K562 (cell line): ENCODE data around the gene STMP1. TPM values are rescaled to one million over a fixed set of nuclear protein-coding genes. Genes with fewer than 3 reads are reported as not detected.

ENCODE experiments used
- ATAC-seq: fragments of 200-7000 bp; cut with Tn5 transposase; 3 replicates; pipeline ENCODE4 v1.9.1; 2020; ENCODE audit warnings: moderate library complexity
- BruUV-seq: library from RNA; stranded (reverse); fragments of 400-500 nt; replicated peaks from 2 replicates; lab custom pipeline; 2021; lab: Mats Ljungman, UMichigan
- CTCF ChIA-PET: fragments of 300-600 bp; formaldehyde crosslinking; extraction: SDS; loops from one replicate; lab custom pipeline; 2021; ENCODE audit warnings: low intra/inter-chr PET ratio; lab: Yijun Ruan, JAX
- POLR2A ChIA-PET: fragments of 300-600, 350-650 bp; sonication (Branson Sonifier 250); formaldehyde crosslinking; extraction: SDS; loops from one replicate; lab custom pipeline; 2021; ENCODE audit warnings: antibody characterized with exemption, inconsistent platforms; lab: Yijun Ruan, JAX
- DNase-seq, 4 experiments: peaks; one replicate each; pipeline versions ENCODE4 v3.0.0 to v3.0.0-alpha.2; 2011 to 2018; ENCODE audit warnings: low spot score in 3 of 4, mixed read lengths in 3 of 4; ENCODE audit errors: extremely low read depth in 1 of 4
- FAIRE-seq: peaks from 2 replicates; lab custom pipeline; 2011; peaks lifted over from hg19 to GRCh38; lab: Jason Lieb, UNC
- H2AFZ ChIP-seq: 2 replicates; pipeline ENCODE4 v1.6.0; 2011; ENCODE audit warnings: low read depth, low read length, control low read depth, inconsistent platforms
- H3K27ac ChIP-seq: fragments of 200-600 bp; 3 replicates; pipeline ENCODE4 v1.8.0; 2011; ENCODE audit warnings: low read depth, mild to moderate bottlenecking, control low read depth, inconsistent platforms, low read length, moderate library complexity, mixed read lengths; ENCODE audit errors: extremely low read depth
- H3K27me3 ChIP-seq, 2 experiments: fragments of 300-600 bp in 1 of 2; 2 replicates in 1 of 2; 3 replicates in 1 of 2; pipeline versions ENCODE4 v1.6.0 to v1.8.0; 2011; ENCODE audit warnings: inconsistent platforms in 2 of 2, low read length in 2 of 2, mild to moderate bottlenecking in 1 of 2, mixed read lengths in 1 of 2, moderate library complexity in 1 of 2; ENCODE audit not compliant: control insufficient read depth in 2 of 2, insufficient read depth in 2 of 2
- H3K36me3 ChIP-seq: fragments of 300-600 bp; 3 replicates; pipeline ENCODE4 v1.8.0; 2011; ENCODE audit warnings: mild to moderate bottlenecking, low read length, inconsistent platforms; ENCODE audit not compliant: control insufficient read depth, insufficient read depth
- H3K4me1 ChIP-seq, 2 experiments: fragments of 200-600 bp in 1 of 2; replicated peaks in 1 of 2; 2 replicates in 1 of 2; 3 replicates in 1 of 2; pipeline versions ENCODE4 v1.5.1 to v1.8.0; 2011; ENCODE audit warnings: inconsistent platforms in 2 of 2, low read length in 2 of 2, mild to moderate bottlenecking in 1 of 2, mixed read lengths in 1 of 2, moderate library complexity in 1 of 2; ENCODE audit not compliant: control insufficient read depth in 2 of 2, insufficient read depth in 2 of 2
- H3K4me2 ChIP-seq: 2 replicates; pipeline ENCODE4 v1.6.1; 2011; ENCODE audit warnings: low read length, control low read depth, inconsistent platforms, mixed read lengths; ENCODE audit not compliant: insufficient read depth
- H3K4me3 ChIP-seq: fragments of 200-600 bp; sonication (generic), shearing (Covaris generic); 2 replicates; pipeline ENCODE4 v1.5.1; 2016; ENCODE audit warnings: control low read depth, inconsistent platforms
- H3K79me2 ChIP-seq: fragments of 200-600 bp; 3 replicates; pipeline ENCODE4 v1.8.0; 2011; ENCODE audit warnings: low read length, inconsistent platforms; ENCODE audit not compliant: control insufficient read depth, insufficient read depth
- H3K9ac ChIP-seq, 2 experiments: 2 replicates each; pipeline versions ENCODE4 v1.6.0 to v1.6.1; 2011; ENCODE audit warnings: low read depth in 2 of 2, low read length in 2 of 2, control low read depth in 1 of 2, inconsistent platforms in 1 of 2, mild to moderate bottlenecking in 1 of 2, mixed read lengths in 1 of 2; ENCODE audit not compliant: insufficient read depth in 1 of 2
- H3K9me1 ChIP-seq: one replicate; pipeline ENCODE4 v1.6.0; 2011; ENCODE audit warnings: inconsistent platforms, mild to moderate bottlenecking, low read length, moderate library complexity; ENCODE audit not compliant: control insufficient read depth, insufficient read depth
- H3K9me3 ChIP-seq: replicated peaks from 2 replicates; pipeline ENCODE4 v1.5.1; 2011; ENCODE audit warnings: low read depth, low read length, inconsistent platforms; ENCODE audit not compliant: control insufficient read depth, insufficient read depth
- H4K20me1 ChIP-seq: replicated peaks from 2 replicates; pipeline ENCODE4 v1.6.1; 2011; ENCODE audit warnings: low read length, inconsistent platforms, mixed read lengths; ENCODE audit not compliant: control insufficient read depth, insufficient read depth
- ARID1B ChIP-seq: fragments of 450-650 bp; IDR thresholded peaks from 2 replicates; pipeline ENCODE4 v1.6.1; 2016; ENCODE audit warnings: antibody characterized with exemption, mild to moderate bottlenecking, inconsistent platforms
- ASH1L ChIP-seq: fragments of 450-650 bp; IDR thresholded peaks from 2 replicates; pipeline ENCODE4 v1.6.1; 2018; ENCODE audit warnings: borderline replicate concordance, mild to moderate bottlenecking, low read depth; ENCODE audit not compliant: partially characterized antibody
- BHLHE40 ChIP-seq: IDR thresholded peaks from 2 replicates; pipeline ENCODE4 v1.6.1; 2011; ENCODE audit warnings: low read length, improper control_type of control experiment
- C11orf30 ChIP-seq: fragments of 450-650 bp; IDR thresholded peaks from 2 replicates; pipeline ENCODE4 v1.6.1; 2016; ENCODE audit warnings: low read depth, mild to moderate bottlenecking
- CBFA2T3 ChIP-seq: fragments of 450-650 bp; IDR thresholded peaks from 2 replicates; pipeline ENCODE4 v1.6.1; 2017
- GATAD2A ChIP-seq: fragments of 450-650 bp; IDR thresholded peaks from 2 replicates; pipeline ENCODE4 v1.6.1; 2017
- KAT8 ChIP-seq: fragments of 450-650 bp; IDR thresholded peaks from 2 replicates; pipeline ENCODE4 v1.6.1; 2016; ENCODE audit warnings: low read depth, mild to moderate bottlenecking
- MTA2 ChIP-seq: fragments of 450-650 bp; IDR thresholded peaks from 2 replicates; pipeline ENCODE4 v1.6.1; 2016; ENCODE audit warnings: low read depth
- SPI1 ChIP-seq: IDR thresholded peaks from 2 replicates; pipeline ENCODE4 v1.6.1; 2011; ENCODE audit warnings: low read depth, low read length, control low read depth, borderline replicate concordance
- STAT5B ChIP-seq: fragments of 250-450 bp; sonication (Bioruptor Pico); IDR thresholded peaks from 2 replicates; pipeline ENCODE4 v1.8.0; 2021; ENCODE audit warnings: mild to moderate bottlenecking, inconsistent platforms
- TCF3 ChIP-seq: sonication (generic); formaldehyde crosslinking; IDR thresholded peaks from 2 replicates; pipeline ENCODE4 v1.4.0; 2020; ENCODE audit warnings: mild to moderate bottlenecking, missing genetic modification reagents
- TEAD4 ChIP-seq, 2 experiments: sonication (generic) in 1 of 2; formaldehyde crosslinking in 1 of 2; IDR thresholded peaks; 2 replicates each; pipeline versions ENCODE4 v1.6.1 to v1.8.0; 2012 to 2022; ENCODE audit warnings: borderline replicate concordance in 1 of 2, inconsistent platforms in 1 of 2, low read length in 1 of 2, mild to moderate bottlenecking in 1 of 2, missing genetic modification reagents in 1 of 2
- ZNF253 ChIP-seq: fragments of 250-450 bp; sonication (Bioruptor Pico); conservative IDR thresholded peaks from 2 replicates; pipeline ENCODE4 v1.6.1; 2021; ENCODE audit warnings: mild to moderate bottlenecking
- WGBS: fragments of 100-300 bp; shearing (Covaris generic); methylation state at CpG from one replicate; pipeline ENCODE4 v1.1.6; 2016; ENCODE audit warnings: low coverage, mixed read lengths; ENCODE audit not compliant: insufficient coverage; ENCODE audit errors: missing lambda C conversion rate; 5-methylcytosine and 5-hydroxymethylcytosine counted together
- in situ Hi-C: fragments of 300-500 bp; cut with MboI; formaldehyde crosslinking; loops from 4 replicates; pipeline ENCODE4 v1.15.0; 2018; ENCODE audit warnings: inconsistent platforms, mixed read lengths
- intact Hi-C: fragments of 100-400 bp; cut with micrococcal nuclease; formaldehyde crosslinking; loops from 2 replicates; pipeline ENCODE4 v1.14.2; 2022
- polyA plus RNA-seq, 8 experiments: library from polyadenylated mRNA; depleted of rRNA in 4 of 8; stranded (reverse) in 5 of 8; unstranded in 3 of 8; fragments of >200 nt; fragmentation: Nextera tagmentation in 2 of 8; fragmentation: Illumina TruSeq in 1 of 8; extraction: Ambion mirVana in 2 of 8; extraction: Trizol in 1 of 8; gene quantifications; 2 replicates each; pipeline versions ENCODE4 v1.2.1 to v1.2.3, GENCODE V29; 2011 to 2014; ENCODE audit warnings: inconsistent platforms in 1 of 8, missing spikeins in 1 of 8
- total RNA-seq, 7 experiments: library from RNA; depleted of rRNA in 6 of 7; stranded (reverse); fragments of >200 nt in 6 of 7; fragmentation: Illumina TruSeq in 2 of 7; extraction: Trizol in 2 of 7; gene quantifications; 2 replicates each; pipeline versions ENCODE4 v1.2.1 to v1.2.3, GENCODE V29; 2011 to 2021; ENCODE audit warnings: low replicate concordance in 1 of 7

Gene STMP1
- total and polyA plus RNA-seq, 9 of the 15 experiments (the other 6 are each of a cell fraction or from before 2014, with no cell fraction given), result 10.6 to 249 (median 56.8) TPM

- no peak overlapping the region for H3K4me3 ChIP-seq
- peaks cover 2 to 3% of the 10 kb centered on the region in 2 experiments; a peak in 3 of 5 replicates for H3K4me1 ChIP-seq
- POLR2A ChIA-PET, result interaction anchor here (0.6 to 2.8 kb wide), 8 partner anchors 9 to 26 kb away, joined by 3 to 9 read pairs (median 4); partner anchors contain the start of gene STMP1
- peak; percentile 52 for ATAC-seq
- intact Hi-C loops, result no loop called here
- 0 out of 2 replicates have a peak overlapping the region, but pooled peaks have one; percentile 5 for H3K4me2 ChIP-seq
- FAIRE-seq, result peak; percentile 76
- TF ChIP-seq GATAD2A (no peak), STAT5B (CRISPR knock-in tag) (no peak), CBFA2T3 (0 out of 2 replicates have a peak, but pooled peaks have one; percentile 9), KAT8 (no peak), TEAD4 (IDR thresholded peaks at IDR 0.05; ENCODE audit: low read length) (0 out of 2 replicates have a peak, but pooled peaks have one; percentile 24), TEAD4 (CRISPR knock-in tag; IDR thresholded peaks at IDR 0.05; ENCODE audit: borderline replicate concordance) (no peak), MTA2 (0 out of 2 replicates have a peak, but pooled peaks have one; percentile 8), ARID1B (0 out of 2 replicates have a peak, but pooled peaks have one; percentile 16), ASH1L (no peak), TCF3 (peak; percentile 59; the same call in 1 of the 2 replicates), C11orf30 (no peak), ZNF253 (no peak), SPI1 (no peak), BHLHE40 (peak; percentile 58; the same call in 1 of the 2 replicates)
- TF ChIP-seq, all 486 proteins: peak for 6
- no TSS peak for BruUV-seq
- no peaks in the 10 kb centered on the region for H3K27me3 ChIP-seq
- H3K36me3 ChIP-seq, result peaks cover 14% of the 10 kb centered on the region
- no peaks in the 10 kb centered on the region for H3K9me3 ChIP-seq
- CTCF ChIA-PET, result no interaction called here
- no peaks in the 10 kb centered on the region for H3K79me2 ChIP-seq
- peak overlapping the region in 1 of 2 experiments; percentile 53; a peak in 1 of 4 replicates for H3K9ac ChIP-seq
- no peak overlapping the region for H3K27ac ChIP-seq
- 25% methylated on average over 5 of the region's 5 CpGs for WGBS
- no peak overlapping the region for H2AFZ ChIP-seq
- peak in 1 of 4 experiments; percentile 29 for DNase-seq
- in situ Hi-C loops, result no loop called here
- peaks cover 15% of the 10 kb centered on the region; the same call in 1 of the 2 replicates for H4K20me1 ChIP-seq
- H3K9me1 ChIP-seq, result no peaks in the 10 kb centered on the region
These were observed 19.4 kb downstream of the STMP1 start for GRCh38 chr7:135681762-135682161.
